Duodenal mucosa (tissue), 2 donors: Measurements from ENCODE around the gene NSG1.
"Not testable (repeated sequence)": the region's sequence is repeated elsewhere in the genome, so short reads cannot be mapped to it uniquely, and the experiment has no call there.

ENCODE experiments used
- H3K27ac ChIP-seq: one replicate; pipeline ENCODE4 v1.7.0; 2013; ENCODE audit warnings: low read depth, low read length
- H3K27me3 ChIP-seq, 2 donors: one replicate each; pipeline ENCODE4 v1.7.0; 2013; ENCODE audit warnings: low read length in 2 of 2, control low read depth in 1 of 2; ENCODE audit not compliant: insufficient read depth in 2 of 2, control insufficient read depth in 1 of 2
- H3K36me3 ChIP-seq, 2 donors: one replicate each; pipeline ENCODE4 v1.7.0; 2013; ENCODE audit warnings: low read length in 2 of 2, control low read depth in 1 of 2; ENCODE audit not compliant: insufficient read depth in 2 of 2, control insufficient read depth in 1 of 2
- H3K4me1 ChIP-seq, 2 donors: one replicate each; pipeline ENCODE4 v1.7.0; 2013; ENCODE audit warnings: low read length in 2 of 2, control low read depth in 1 of 2; ENCODE audit not compliant: insufficient read depth in 2 of 2, control insufficient read depth in 1 of 2
- H3K4me3 ChIP-seq, 2 donors: one replicate each; pipeline ENCODE4 v1.7.0; 2013; ENCODE audit warnings: low read length in 2 of 2, low read depth in 1 of 2
- H3K9ac ChIP-seq, 2 donors: one replicate each; pipeline ENCODE4 v1.7.0; 2013; ENCODE audit warnings: low read length in 2 of 2, low read depth in 1 of 2
- H3K9me3 ChIP-seq, 2 donors: one replicate each; pipeline ENCODE4 v1.7.0; 2013; ENCODE audit warnings: low read length in 2 of 2, control low read depth in 1 of 2; ENCODE audit not compliant: control insufficient read depth in 1 of 2

Gene NSG1

DNA sequence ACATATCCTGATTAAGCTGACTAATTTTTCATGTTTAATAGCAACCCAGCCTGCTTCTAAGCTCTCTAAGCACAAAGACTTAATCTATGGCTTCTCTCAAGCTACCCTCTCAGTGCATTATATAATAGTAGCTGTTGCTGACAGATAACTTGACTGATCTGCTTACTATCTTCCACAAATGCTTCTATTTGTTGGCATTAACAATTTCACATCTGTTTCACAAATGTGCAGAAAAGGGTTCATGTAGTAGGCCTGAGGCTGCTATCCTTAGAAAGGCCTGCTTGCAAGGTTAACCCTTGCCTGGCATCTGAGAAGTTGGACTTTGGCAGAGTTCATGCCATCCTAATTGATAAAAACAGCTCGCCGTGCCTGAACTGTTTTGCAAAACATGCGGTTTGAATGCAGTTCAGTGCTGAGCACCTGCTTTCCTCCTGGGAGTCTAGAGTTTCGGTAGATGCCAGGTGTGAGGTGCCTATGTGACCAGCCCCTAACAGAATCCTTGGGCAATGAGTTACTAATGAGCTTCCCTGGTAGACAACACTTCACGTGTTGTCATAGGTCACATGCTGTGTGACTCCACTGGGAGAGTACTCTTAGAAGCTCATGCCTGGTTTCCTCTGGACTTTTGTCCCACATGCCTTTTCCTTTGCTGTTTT is 68.4 kb downstream of the NSG1 start:
- H3K36me3 ChIP-seq, result peaks cover 42 to 63% of the 10 kb centered on the region in 2 donors
- H3K9me3 ChIP-seq, result no peaks in the 10 kb centered on the region
- no peaks in the 10 kb centered on the region for H3K27me3 ChIP-seq
- no peak overlapping the region for H3K9ac ChIP-seq
- no peaks in the 10 kb centered on the region for H3K4me1 ChIP-seq
- no peak overlapping the region for H3K4me3 ChIP-seq
- no peak overlapping the region for H3K27ac ChIP-seq

DNA sequence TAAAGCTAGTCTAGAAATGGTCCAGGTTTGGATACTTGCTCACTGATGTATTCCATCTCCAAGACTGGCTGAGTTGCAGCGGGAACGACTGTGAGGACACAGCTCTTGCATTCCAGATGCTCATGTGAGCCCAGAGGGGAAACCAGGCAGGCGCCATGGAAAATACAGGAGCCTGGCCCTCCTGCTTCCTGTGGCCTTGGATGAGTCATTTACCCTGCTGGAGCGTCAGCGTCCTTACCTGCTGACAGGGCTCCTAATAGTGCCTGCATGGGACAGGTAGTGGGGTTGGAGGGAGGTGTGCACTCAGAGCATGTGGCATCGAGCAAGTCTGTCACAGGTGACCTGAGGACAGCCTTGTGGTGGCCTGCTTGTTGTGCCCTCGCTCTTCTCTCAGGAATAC is 69.4 kb downstream of the NSG1 start:
- H3K9me3 ChIP-seq, result no peaks in the 10 kb centered on the region
- H3K27ac ChIP-seq, result no peak overlapping the region
- H3K27me3 ChIP-seq, result no peaks in the 10 kb centered on the region
- H3K4me1 ChIP-seq, result no peaks in the 10 kb centered on the region
- peaks cover 42 to 63% of the 10 kb centered on the region in 2 donors for H3K36me3 ChIP-seq
- H3K9ac ChIP-seq, result no peak overlapping the region
- H3K4me3 ChIP-seq, result no peak overlapping the region

DNA sequence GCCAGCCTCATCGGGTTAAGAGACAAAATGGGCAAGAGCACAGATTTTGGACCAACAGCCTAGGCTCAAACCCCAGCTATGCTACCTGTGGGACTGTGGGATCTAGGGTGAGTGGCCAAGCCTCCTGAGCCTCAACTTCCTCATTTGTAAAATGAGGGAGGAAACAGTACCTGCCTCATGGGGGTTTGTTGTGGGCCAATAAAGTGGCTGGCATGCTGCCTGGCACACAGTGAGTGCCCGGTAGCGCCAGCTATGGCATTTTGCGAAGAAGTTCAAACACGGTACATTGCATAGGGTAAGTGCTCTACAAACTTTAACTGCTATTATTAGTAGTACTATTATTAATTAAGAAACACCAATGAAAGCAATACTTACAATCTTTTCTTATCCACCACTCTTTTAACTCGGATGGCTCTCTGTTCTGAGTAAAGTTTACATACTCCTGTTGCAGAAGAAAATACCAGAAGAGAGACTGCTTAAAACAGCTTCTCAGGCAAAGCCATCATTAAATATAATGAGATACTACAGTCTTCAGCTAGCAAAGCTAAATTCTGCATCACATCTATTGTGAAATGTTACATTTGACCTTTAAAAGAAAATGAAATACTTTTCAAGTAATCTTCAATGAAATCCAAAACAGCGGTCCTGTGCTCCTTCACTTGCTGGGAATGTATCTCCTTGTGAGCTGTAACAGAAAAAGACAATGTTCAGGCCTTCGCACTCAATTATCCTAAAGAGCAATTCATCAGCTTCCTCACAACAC is 70.1 kb downstream of the NSG1 start:
- no peak overlapping the region for H3K4me3 ChIP-seq
- no peaks in the 10 kb centered on the region for H3K27me3 ChIP-seq
- H3K9me3 ChIP-seq, result no peaks in the 10 kb centered on the region
- H3K36me3 ChIP-seq, result peaks cover 42 to 65% of the 10 kb centered on the region in 2 donors
- no peaks in the 10 kb centered on the region for H3K4me1 ChIP-seq
- H3K9ac ChIP-seq, result no peak overlapping the region
- H3K27ac ChIP-seq, result no peak overlapping the region

DNA sequence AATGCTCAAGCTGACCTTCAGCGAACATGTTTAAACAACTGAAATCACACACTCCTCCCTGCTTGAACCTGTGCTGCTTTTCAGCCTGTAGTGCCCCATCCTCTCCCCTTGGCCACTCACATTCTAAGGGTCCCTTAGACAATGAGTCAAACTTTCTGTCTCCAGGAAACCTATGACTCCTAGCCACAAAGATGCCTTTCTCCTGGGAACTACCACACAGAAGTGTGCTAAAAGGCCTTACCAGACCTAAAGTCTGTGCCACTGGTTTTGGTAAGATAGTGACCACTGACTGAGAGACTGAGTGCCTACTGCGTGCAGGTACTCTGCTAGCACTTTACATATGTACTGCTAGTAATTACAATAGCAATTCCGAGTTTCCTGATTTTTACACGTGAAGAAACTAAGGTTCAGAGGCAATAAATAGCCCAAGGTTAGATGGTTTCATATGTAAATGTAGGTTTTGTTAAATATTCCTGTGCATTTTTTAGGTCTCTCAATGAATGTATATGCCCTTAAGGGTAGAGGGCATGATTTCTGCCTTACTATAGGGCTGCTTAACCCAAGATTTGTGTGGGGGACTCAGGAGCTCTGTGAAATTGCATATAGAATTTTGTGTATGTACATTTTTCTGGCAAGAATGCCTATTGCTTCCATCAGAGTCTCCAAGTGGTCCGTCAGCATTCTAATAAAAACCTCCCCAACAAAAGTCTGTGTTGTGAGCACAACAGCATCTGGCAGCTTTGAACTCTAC is 71.1 kb downstream of the NSG1 start:
- Histone ChIP-seq H3K9ac (no peak overlapping the region), H3K27ac (no peak overlapping the region), H3K36me3 (peaks cover 37 to 58% of the 10 kb centered on the region in 2 donors), H3K9me3 (no peaks in the 10 kb centered on the region), H3K4me3 (no peak overlapping the region), H3K4me1 (peaks cover 0 to 7% of the 10 kb centered on the region in 2 donors), H3K27me3 (no peaks in the 10 kb centered on the region)

DNA sequence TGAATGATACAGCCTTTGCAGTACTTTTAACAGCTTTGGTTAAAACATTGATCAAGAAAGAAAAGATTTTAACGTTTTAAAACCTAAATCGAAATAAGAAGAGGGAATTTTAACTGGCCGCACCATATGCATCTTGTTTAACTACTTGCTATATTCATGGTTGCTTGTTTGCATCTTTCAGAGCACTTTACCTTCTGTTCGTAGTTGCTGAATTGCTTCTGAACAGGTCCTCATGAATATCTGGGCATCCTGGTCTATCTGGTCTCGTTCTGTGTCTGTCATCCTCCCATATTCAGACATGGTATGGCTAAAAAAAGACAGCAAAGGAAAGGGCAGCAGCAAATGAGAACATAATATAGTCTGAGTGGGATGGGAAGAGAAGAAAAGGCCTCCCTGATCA is 72.3 kb downstream of the NSG1 start:
- Histone ChIP-seq H3K9me3 (no peaks in the 10 kb centered on the region), H3K4me3 (no peak overlapping the region), H3K9ac (no peak overlapping the region), H3K36me3 (peaks cover 31 to 46% of the 10 kb centered on the region in 2 donors), H3K27me3 (no peaks in the 10 kb centered on the region), H3K27ac (no peak overlapping the region), H3K4me1 (peaks cover 0 to 7% of the 10 kb centered on the region in 2 donors)

DNA sequence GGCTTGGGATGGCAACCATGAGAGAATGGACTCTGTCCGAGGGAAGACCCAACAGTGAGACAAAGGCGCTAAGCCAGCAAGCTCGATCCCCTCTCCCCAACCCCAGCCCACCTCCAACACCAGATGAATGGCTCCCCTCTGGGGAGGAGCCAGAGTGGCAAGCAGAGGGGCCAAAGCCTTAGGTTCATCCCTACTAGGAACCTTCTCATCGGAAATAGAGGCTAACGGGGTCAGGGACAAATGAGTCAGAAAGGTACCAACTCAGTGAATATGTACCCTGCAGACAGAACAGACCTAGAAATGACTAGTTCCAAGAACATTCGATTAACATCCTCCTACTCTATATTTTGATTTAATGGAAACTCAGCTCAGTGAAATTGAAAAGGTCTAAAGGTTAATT is 73.9 kb downstream of the NSG1 start:
- H3K4me1 ChIP-seq, result peaks cover 0 to 7% of the 10 kb centered on the region in 2 donors
- no peak overlapping the region for H3K4me3 ChIP-seq
- peaks cover 21 to 39% of the 10 kb centered on the region in 2 donors for H3K36me3 ChIP-seq
- H3K9me3 ChIP-seq, result no peaks in the 10 kb centered on the region
- no peak overlapping the region for H3K9ac ChIP-seq
- H3K27ac ChIP-seq, result no peak overlapping the region
- H3K27me3 ChIP-seq, result no peaks in the 10 kb centered on the region

DNA sequence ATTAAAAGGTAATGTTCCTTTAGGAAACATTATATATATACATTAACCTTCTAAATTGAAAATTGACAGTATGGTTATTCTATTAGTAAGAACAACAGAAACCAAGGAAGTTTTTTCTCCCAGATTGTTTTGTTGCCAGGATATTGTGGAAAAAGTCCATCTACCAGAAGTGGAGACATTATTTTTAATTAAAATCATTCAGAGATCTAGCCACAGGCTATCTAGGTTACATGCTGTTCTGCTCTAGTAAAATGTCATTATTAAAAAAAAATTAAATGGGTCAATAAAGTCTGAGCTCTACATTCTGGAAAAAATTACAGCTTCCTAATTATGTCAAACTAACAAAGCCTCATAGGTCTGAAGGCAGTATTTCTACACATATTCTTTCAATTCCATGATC is 74.3 kb downstream of the NSG1 start:
- no peak overlapping the region for H3K27ac ChIP-seq
- H3K9ac ChIP-seq, result no peak overlapping the region
- H3K36me3 ChIP-seq, result peaks cover 26 to 40% of the 10 kb centered on the region in 2 donors
- peaks cover 0 to 7% of the 10 kb centered on the region in 2 donors for H3K4me1 ChIP-seq
- no peak overlapping the region for H3K4me3 ChIP-seq
- no peaks in the 10 kb centered on the region for H3K9me3 ChIP-seq
- no peaks in the 10 kb centered on the region for H3K27me3 ChIP-seq

DNA sequence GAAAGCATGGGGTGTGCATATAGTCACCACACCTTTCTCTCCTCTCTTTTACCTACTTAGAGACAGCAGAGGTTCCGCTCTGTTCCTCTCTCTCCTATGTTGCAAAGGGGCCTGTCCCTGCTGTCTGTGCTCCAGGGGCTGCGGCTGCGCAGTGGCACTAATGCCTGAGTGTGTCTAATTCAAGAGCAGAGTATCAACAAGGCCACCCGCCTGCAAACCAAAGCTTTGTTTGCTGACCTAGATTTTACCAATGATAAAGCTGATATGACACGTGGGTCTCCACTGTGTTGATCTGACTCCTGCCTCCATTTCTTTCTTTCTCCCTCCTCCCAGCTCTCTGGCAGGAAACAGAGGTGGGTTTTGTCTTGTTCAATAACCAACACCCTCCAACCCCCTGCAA is 74.9 kb downstream of the NSG1 start:
- no peaks in the 10 kb centered on the region for H3K27me3 ChIP-seq
- no peak overlapping the region for H3K9ac ChIP-seq
- no peak overlapping the region for H3K4me3 ChIP-seq
- peaks cover 25 to 38% of the 10 kb centered on the region in 2 donors for H3K36me3 ChIP-seq
- H3K27ac ChIP-seq, result no peak overlapping the region
- no peaks in the 10 kb centered on the region for H3K9me3 ChIP-seq
- peaks cover 0 to 7% of the 10 kb centered on the region in 2 donors for H3K4me1 ChIP-seq

DNA sequence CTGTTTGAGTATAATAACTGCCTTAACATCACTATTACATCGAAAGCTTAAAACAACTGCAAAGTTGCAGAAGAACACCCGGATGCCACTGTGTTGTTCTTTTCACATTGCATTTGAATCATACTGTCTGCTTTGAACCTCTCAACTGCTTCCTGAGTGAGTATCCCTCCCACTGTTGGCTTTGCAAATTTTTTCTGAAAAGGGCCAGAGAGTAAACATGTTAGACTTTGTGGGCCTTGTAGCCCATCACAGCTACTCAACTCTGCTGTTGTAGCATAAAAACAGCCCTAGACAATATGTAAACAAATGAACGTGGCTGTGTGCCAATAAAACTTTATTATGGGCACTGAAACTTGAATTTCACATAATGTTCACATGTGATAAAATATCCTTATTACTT is 76.1 kb downstream of the NSG1 start:
- Histone ChIP-seq H3K4me3 (no peak overlapping the region), H3K9me3 (no peaks in the 10 kb centered on the region), H3K4me1 (peaks cover 0 to 7% of the 10 kb centered on the region in 2 donors), H3K27ac (no peak overlapping the region), H3K27me3 (no peaks in the 10 kb centered on the region), H3K9ac (no peak overlapping the region), H3K36me3 (peaks cover 25 to 38% of the 10 kb centered on the region in 2 donors)

DNA sequence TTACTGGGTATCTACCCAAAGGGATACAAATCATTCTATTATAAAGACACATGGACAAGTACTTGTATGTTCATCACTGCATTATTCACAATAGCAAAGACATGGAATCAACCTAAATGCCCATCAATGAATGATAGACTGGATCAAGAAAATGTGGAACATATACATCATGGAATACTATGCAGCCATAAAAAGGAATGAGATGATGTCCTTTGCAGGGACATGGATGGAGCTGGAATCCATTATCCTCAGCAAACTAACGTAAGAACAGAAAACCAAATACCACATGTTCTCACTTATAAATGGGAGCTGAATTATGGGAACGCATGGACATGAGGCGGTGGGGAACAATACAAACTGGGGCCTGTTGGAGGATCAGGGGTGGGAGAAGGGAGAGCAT is 78.3 kb downstream of the NSG1 start:
- H3K27me3 ChIP-seq, H3K4me1 ChIP-seq, H3K9me3 ChIP-seq, H3K9ac ChIP-seq, H3K4me3 ChIP-seq, H3K27ac ChIP-seq: not testable (repeated sequence)
- H3K36me3 ChIP-seq, result peaks cover 27 to 50% of the 10 kb centered on the region in 2 donors
